ENCODE results near the gene PADI2.

Gene PADI2

GRCh38 chr1:17119076-17119772, at the start of gene PADI2:
Gene PADI2 (minus strand): TSS chr1:17119451. CDS start chr1:17119371, 80 bp downstream.
- DNase-seq (ENCODE audit: low spot score): peak; percentile 74

DNA sequence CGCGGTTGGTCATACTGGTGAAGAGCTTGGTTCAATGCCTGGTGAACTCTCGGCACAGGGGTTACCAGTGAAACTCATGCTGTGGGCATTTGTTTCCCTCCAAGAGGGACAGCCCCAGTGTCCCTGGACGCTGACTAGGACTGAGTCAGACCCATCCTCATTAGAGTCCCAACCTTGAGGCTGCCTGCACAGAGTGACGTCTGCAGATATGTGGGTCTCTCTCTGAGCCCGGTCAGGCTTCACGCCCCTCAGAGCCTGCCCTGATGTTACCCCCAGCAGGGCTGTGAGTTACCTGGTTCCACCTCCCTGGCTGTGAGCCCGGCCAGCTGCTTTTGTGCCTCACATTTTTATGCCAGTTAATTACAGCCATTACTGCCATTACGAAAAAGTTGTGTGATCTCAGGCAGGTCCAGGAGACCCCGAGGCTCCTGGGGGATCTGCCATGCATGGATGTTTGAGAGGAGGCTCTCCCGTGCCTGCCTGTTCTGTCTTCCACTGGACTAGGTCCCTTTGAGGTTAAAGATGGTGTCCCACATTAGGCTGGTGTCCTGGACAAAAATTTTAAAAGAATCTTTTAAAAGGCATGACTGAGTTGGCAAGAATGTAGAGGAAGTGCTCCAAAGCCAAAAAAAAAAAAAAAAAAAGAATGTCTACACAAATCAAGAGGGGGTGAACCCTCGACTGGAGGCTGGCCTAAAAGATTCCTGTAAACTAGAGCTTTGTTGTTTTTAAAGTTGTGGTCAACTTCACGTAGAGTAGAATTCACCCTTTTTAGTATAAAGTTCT, 49.0 kb upstream of the PADI2 start:
- DNase-seq (ENCODE audit: low spot score): peak; percentile 45

DNA sequence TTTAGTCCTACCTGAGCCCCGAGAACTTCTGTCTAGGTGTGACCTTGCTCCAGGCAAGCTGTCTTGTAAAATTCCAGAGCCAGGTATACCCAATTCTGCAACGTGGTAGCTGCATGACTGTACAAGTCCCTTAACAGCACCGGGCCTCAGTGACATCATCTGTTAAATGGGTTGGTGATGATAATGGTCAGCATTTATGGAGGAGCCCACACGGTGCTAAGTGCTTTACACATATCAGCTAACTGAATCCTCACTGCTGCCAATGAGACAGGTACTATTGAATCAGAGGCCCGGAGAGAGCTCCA, 48.5 kb upstream of the PADI2 start:
- DNase-seq (ENCODE audit: low spot score): no peak

DNA sequence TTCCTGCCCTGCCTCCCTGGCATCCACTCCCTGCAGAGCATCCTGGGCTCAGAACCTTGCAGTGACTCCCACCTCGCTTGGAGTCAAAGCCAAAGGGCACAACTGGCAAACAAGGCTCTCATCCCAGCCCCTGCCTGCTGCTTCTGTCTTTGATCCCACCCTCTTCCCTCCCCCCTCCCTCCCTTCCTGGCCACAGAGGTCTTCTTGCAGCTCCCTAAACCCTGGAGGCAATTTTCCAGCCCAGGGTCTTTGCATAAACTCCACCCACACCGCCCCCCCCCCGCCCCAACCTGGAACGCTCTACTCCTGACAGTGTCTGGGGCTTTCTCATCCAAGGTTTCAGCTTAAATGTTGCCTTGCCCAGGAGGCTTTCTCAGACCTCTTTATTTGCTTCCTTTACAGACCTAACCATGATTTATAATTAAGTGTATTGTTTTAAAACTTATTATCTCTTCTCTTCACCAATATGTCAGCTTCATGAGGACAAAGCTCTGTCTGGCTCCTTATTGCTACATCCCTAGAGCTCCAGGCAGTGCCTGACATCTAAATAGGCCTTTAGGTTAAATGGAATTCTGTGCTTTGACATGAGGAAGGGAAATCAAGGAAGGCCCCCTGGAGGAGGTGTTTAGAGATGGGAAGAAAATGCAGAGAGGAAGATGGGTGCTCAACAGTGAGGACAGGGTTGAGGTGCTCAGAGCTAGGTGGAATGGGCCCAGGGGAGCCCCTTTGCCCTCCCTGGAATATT, 48.0 kb upstream of the PADI2 start:
- no peak for DNase-seq (ENCODE audit: low spot score)

DNA sequence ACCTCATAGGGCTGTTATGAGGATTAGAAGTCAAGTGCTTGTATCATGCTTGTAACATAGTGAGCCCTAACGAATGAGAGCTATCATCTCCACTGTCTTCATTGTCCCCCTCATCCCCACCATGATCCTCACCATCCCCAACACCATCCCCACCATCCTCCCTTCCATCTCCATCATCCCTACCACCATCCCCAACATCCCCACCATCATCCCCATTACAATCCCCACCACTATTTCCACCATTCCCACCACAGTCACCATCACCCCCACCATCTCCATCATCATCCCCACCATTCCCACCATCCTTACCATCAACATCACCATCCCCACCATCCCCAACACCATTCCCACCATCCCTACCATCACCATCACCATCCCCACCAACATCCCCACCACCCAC, 46.6 kb upstream of the PADI2 start:
- DNase-seq (ENCODE audit: low spot score): no peak

DNA sequence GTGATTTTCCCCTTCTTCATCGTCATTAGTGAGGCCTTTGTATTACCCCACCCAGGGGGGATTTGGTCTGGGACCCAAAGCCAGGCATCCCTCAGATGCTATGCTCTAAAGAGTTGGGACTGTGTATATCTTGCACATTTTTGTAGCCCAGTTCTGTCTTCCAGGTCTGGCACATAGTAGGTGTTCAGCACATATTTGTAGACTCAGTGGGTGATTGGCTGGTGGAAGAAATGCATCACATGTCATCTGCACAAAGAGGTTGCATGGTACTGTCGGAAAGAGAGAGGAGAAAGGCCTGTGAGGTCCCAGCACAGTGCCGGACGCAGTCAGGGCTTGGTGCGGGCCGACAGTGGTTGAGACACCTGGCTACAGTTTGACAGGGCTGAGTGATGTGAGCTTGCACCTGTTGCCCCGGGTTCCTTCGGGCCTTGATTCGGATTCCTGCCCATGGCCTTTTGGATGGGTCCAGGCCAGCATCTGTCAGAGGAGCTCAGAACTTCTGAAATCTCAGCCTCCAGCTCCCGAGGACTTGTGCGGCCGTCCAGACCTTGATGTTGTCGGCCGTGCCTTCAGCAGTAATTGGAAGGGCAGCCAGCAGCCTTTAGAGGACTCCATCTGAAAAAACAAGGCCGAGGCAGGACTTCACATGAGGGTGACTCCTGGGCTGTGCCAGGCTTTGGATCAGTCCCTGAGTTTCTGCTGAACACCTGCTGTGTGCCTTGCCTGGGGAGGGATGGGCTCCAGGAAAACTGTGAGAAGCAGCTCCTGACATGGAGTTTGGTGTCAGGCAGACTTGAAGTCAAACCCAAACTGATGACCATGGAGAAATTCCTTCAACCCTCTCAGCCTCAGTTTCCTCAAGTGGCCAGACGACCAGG, 44.8 kb upstream of the PADI2 start:
- DNase-seq (ENCODE audit: low spot score): no peak

GRCh38 chr1:17163371-17163770, 44.1 kb upstream of the PADI2 start:
- no peak for DNase-seq (ENCODE audit: low spot score)

GRCh38 chr1:17162941-17163340, 43.7 kb upstream of the PADI2 start:
- no peak for DNase-seq (ENCODE audit: low spot score)

DNA sequence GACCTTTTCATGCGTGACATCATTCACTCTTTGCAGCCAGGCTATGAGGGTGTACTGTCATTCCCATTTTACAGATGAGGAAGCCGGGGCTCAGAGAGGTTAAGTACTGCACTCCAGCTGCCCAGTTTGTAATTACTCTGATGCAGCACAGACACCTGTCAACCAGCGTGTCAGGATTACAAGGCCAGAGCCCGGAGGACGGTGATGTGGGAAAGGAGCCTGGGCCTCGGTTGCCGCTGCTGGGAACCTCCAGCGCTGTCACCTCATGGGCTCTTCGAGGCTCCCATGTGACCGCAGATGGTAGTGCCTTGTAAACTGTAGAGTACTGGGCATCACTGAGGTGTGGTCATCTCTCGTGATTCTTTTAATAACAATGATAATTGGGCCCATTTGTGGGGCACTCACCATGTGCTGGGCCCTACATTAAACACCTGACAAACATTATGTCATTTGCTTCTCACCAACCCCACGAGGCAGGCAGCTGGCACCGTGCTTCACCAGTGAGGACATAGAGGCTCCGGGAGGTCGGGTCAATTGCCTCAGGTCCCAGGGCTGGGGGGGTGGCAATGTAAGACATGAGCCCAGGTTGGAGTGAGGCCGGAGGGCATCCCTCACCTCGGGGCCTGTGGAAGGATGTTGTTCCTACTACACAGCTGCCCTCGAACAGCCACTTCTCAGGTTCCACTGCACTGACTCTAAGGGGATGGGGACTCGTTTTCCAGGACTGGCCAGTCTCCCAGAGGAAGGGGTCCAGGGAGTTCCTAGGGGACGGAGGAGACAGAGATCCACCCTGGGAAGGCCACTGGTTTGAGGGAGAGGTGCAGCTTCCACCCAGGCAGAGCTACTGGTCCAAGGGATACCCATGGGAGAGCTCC, 42.9 kb upstream of the PADI2 start:
- DNase-seq (ENCODE audit: low spot score): no peak

GRCh38 chr1:17161137-17161740, 42.0 kb upstream of the PADI2 start:
- no peak for DNase-seq (ENCODE audit: low spot score)

- no peak for DNase-seq (ENCODE audit: low spot score)
Measured at GRCh38 chr1:17158961-17159360, 39.7 kb upstream of the PADI2 start.

DNA sequence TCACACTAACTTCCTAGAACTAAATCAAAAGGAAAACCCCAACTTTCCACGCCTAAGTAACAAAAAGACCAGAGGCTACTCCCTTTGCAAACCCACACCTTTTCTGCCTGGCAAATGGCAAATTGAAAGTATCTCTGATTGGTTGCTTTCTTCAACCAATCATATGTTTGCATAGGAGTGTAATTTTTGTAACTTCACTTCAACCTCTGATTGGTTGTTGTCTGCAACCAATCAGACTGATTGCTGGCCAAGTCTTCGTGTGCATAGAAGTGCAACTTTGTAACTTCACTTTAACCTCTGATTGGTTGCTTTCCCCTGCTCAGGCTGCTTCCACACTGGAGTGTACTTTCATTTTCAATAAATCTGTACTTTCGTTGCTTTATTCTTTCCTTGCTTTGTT, 36.9 kb upstream of the PADI2 start:
- no peak for DNase-seq (ENCODE audit: low spot score)

DNA sequence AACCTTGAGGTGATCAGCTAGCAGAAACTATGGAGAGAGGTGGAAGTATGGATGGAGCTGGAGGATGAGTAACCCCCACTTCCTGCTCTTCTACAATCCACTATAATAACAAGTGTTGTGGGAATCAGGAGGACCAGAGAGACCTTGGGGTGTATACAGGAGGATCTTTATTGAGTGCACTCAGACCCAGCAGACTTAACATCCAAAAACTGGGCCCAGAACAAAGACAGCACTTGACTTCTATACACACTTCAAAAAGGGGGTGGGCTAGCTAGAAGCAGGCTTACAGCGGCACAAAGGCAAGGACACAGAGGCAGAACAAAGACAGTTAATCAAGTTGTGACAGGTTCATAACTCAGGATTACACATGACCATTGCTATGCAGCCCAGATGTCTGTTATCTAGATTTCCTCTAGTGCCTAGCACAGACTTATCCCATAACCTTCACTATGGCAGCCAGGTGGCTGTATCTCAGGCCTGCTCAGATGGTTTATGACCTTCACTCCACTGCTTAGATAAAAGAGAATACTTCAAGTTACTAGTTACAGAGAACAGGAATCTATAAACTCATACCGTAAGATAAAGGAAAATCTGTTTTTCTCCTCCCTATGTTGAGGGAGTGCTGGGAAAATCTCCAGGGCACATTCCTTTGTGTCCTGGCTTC, 36.1 kb upstream of the PADI2 start:
- no peak for DNase-seq (ENCODE audit: low spot score)

DNA sequence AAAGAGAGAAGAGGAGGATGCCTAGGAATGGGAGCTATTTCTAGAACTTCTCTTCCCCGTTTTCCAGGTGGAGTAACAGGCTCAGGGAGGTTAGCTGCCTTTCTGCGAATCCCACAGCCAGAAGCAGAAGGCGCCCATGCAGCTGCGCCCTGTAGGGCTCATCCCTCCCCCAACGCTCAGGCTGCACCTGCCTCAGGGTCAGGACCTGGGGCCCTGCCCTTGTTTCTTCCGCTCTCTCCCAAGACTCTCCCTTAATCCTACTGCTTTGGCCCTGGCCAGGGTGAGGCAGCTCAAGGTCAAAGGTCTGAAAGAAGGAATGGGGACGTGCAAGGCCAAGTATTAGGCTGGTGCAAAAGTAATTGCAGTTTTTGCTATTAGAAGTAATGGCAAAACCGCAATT, 30.5 kb upstream of the PADI2 start:
- DNase-seq (ENCODE audit: low spot score): no peak

DNA sequence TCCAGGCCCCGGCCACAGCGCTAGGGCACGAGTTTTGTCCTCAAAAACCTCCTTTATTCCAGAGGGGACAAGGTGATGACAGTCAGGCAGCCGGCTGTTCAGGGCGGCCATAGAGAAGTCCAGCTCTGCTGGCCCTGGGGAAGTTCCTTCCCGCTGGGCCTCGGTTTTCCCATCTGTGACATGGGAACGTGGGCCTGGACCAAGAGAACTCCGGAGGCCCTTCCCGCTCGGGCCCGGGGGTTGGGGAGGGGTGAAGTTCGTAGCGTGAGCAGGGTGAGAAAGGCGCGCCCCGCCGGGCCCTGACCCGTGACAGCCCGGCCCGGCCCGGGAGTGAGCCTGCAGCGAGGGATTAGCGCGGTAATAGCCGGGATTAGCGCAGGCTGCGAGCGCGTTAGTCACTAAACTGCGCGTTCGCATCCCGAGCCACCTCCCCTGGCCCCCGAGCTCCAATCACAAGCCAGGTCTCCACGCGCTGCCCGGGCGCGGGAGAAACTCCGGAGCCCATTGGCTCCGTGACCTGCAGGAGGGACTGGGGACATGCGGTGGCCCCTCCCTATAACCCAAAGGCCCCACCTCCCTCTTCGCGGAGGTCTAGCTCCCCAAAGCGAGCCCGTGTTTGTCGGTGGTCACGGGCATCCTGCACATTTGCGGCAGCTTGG, 29.8 kb upstream of the PADI2 start:
- no peak for DNase-seq (ENCODE audit: low spot score)

DNA sequence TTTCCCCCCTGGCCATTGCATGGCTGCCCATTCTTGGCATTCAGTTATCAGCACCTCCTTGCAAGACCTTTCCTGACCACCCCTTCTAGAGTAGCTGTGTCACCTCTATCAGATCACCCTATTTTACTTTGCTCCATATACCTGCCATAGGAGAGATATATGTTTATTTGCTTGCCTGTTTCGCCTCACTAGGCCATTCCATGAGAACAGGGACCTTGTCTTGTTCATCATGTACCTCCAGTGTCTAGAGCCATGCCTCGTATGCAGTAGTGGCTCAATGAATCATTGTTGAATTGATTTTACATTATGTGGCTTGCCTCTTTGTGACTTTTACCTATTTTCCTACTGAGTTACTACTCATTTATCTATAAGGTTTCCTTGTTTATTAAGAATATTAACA, 26.4 kb upstream of the PADI2 start:
- DNase-seq (ENCODE audit: low spot score): no peak

GRCh38 chr1:17143760-17144159, 24.5 kb upstream of the PADI2 start:
- DNase-seq (ENCODE audit: low spot score): no peak

DNA sequence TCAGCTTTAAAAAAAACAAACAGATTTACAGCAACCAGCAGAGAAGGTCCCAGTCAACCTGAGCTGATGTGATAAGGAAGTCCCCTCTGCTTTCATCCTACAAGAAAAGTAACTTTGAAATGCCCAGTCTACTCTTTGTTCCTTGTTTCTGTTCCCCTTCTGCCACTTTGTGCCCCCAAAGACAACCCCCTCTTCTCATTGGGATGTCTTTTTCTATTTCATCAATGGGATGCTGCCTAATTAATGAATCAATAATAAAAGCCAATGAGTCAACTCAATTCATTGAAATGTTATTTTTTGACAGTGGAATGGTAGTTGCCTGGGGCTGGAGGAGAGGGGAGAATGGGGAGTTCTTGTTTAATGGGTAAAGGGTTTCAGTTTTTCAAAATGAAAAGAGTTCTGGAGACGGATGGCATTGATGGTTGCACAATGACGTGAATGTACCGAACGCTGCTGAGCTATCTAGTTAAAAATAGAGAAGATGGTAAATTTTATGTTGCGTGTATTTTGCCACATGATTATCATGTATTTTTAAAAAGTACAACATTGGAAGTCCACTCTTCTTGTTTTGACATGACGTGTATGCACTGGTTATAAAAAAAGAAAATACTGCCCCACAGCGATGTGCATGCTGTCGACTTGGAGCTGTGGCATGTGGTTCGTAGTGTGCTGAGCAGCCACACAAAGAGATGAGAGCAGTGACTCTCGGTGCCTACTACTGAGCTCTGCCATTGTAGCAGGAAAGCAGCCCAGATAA, 22.4 kb upstream of the PADI2 start:
- no peak for DNase-seq (ENCODE audit: low spot score)

- no peak for DNase-seq (ENCODE audit: low spot score)
Measured at GRCh38 chr1:17140279-17140678, 21.0 kb upstream of the PADI2 start.

Data from LoVo (cell line).